H1 (cell line): ENCODE measurements around the gene DHPS. TPM values are rescaled to one million over a fixed set of nuclear protein-coding genes. Genes with fewer than 3 reads are reported as not detected.

ENCODE experiments used
- CTCF ChIA-PET: fragments of 300-600 bp; sonication (Branson Sonifier 250); formaldehyde crosslinking; loops from one replicate; lab custom pipeline; 2021; ENCODE audit not compliant: partially characterized antibody; lab: Charles Lee
- POLR2A ChIA-PET: fragments of 300-600 bp; sonication (Branson Sonifier 250); formaldehyde crosslinking; loops from one replicate; lab custom pipeline; 2021; ENCODE audit warnings: inconsistent platforms; ENCODE audit not compliant: partially characterized antibody; lab: Charles Lee
- DNase-seq, 2 experiments: peaks; one replicate each; pipeline versions ENCODE4 v3.0.0 to v3.0.0-alpha.2; 2010 to 2022; ENCODE audit warnings: low spot score in 2 of 2, low read depth in 1 of 2, mixed read lengths in 1 of 2
- FAIRE-seq: peaks from 2 replicates; lab custom pipeline; 2011; peaks lifted over from hg19 to GRCh38; lab: Jason Lieb, UNC
- H2AFZ ChIP-seq: 2 replicates; pipeline ENCODE4 v1.8.1; 2012; ENCODE audit warnings: low read length, inconsistent platforms
- H2AK5ac ChIP-seq: 2 replicates; pipeline ENCODE4 v1.6.1; 2013; ENCODE audit warnings: low read depth, low read length
- H2BK120ac ChIP-seq: replicated peaks from 2 replicates; pipeline ENCODE3; 2013; ENCODE audit warnings: low read depth, low read length, inconsistent platforms
- H2BK12ac ChIP-seq: 2 replicates; pipeline ENCODE4 v1.6.1; 2013; ENCODE audit warnings: low read depth, low read length
- H2BK15ac ChIP-seq: 2 replicates; pipeline ENCODE4 v1.6.1; 2013; ENCODE audit warnings: low read length
- H2BK20ac ChIP-seq: 2 replicates; pipeline ENCODE4 v1.6.1; 2013; ENCODE audit warnings: low read length
- H2BK5ac ChIP-seq: 2 replicates; pipeline ENCODE4 v1.6.1; 2013; ENCODE audit warnings: low read depth, low read length
- H3K14ac ChIP-seq: 2 replicates; pipeline ENCODE4 v1.6.1; 2013; ENCODE audit warnings: inconsistent platforms; ENCODE audit not compliant: insufficient read length
- H3K18ac ChIP-seq: 2 replicates; pipeline ENCODE4 v1.6.1; 2013; ENCODE audit warnings: low read length; ENCODE audit errors: extremely low read depth
- H3K23ac ChIP-seq: 2 replicates; pipeline ENCODE4 v1.6.1; 2013; ENCODE audit warnings: inconsistent platforms; ENCODE audit not compliant: insufficient read length
- H3K23me2 ChIP-seq: 2 replicates; pipeline ENCODE4 v1.6.1; 2013; ENCODE audit warnings: low read depth, low read length
- H3K27ac ChIP-seq: 2 replicates; pipeline ENCODE4 v1.6.1; 2011; ENCODE audit warnings: low read depth, low read length, inconsistent platforms
- H3K27me3 ChIP-seq, 4 experiments: replicated peaks in 1 of 4; 1 replicate in 1 of 4; 2 replicates in 3 of 4; pipeline versions ENCODE4 v1.6.1 to v1.8.1; 2011 to 2013; ENCODE audit warnings: low read length in 3 of 4, mild to moderate bottlenecking in 3 of 4, inconsistent platforms in 2 of 4, mixed read lengths in 2 of 4, moderate library complexity in 1 of 4; ENCODE audit not compliant: control insufficient read depth in 3 of 4, insufficient read depth in 3 of 4; ENCODE audit errors: extremely low read depth in 1 of 4
- H3K36me3 ChIP-seq, 4 experiments: 2 replicates each; pipeline versions ENCODE4 v1.6.1 to v1.8.1; 2011 to 2013; ENCODE audit warnings: mild to moderate bottlenecking in 4 of 4, low read length in 3 of 4, moderate library complexity in 2 of 4, control low read depth in 1 of 4, inconsistent platforms in 1 of 4; ENCODE audit not compliant: insufficient read depth in 4 of 4, control insufficient read depth in 2 of 4
- H3K4ac ChIP-seq: replicated peaks from 2 replicates; pipeline ENCODE3; 2013; ENCODE audit warnings: low read length, low read depth, mixed read lengths, inconsistent platforms; ENCODE audit not compliant: insufficient read length
- H3K4me1 ChIP-seq, 4 experiments: replicated peaks in 1 of 4; 1 replicate in 1 of 4; 2 replicates in 3 of 4; pipeline versions ENCODE4 v1.6.1 to v1.8.1; 2011 to 2013; ENCODE audit warnings: low read length in 3 of 4, inconsistent platforms in 2 of 4, mixed read lengths in 1 of 4; ENCODE audit not compliant: insufficient read depth in 4 of 4, control insufficient read depth in 3 of 4
- H3K4me2 ChIP-seq, 2 experiments: 2 replicates each; pipeline versions ENCODE4 v1.6.1 to v1.8.1; 2011 to 2013; ENCODE audit warnings: low read depth in 2 of 2, low read length in 2 of 2, control low read depth in 1 of 2, inconsistent platforms in 1 of 2, mild to moderate bottlenecking in 1 of 2; ENCODE audit not compliant: insufficient read depth in 1 of 2
- H3K4me3 ChIP-seq, 4 experiments: fragments of 200-600, 300-600 bp in 1 of 4; sonication (generic), shearing (Covaris generic), sonication (Bioruptor Twin) in 1 of 4; 2 replicates each; pipeline versions ENCODE4 v1.5.1 to v1.8.1; 2011 to 2016; ENCODE audit warnings: low read length in 4 of 4, low read depth in 3 of 4, control low read depth in 2 of 4, inconsistent platforms in 2 of 4, mild to moderate bottlenecking in 2 of 4, mixed read lengths in 1 of 4, moderate library complexity in 1 of 4; ENCODE audit not compliant: insufficient read depth in 2 of 4; ENCODE audit errors: extremely low read depth in 1 of 4
- H3K56ac ChIP-seq: replicated peaks from 2 replicates; pipeline ENCODE3; 2013; ENCODE audit warnings: low read depth, mild to moderate bottlenecking, mixed read lengths, low read length, inconsistent platforms; ENCODE audit not compliant: insufficient read length
- H3K79me1 ChIP-seq: 2 replicates; pipeline ENCODE4 v1.6.1; 2013; ENCODE audit warnings: low read depth, low read length, control low read depth
- H3K79me2 ChIP-seq, 2 experiments: 2 replicates each; pipeline versions ENCODE4 v1.6.1 to v1.8.1; 2012 to 2013; ENCODE audit warnings: low read length in 2 of 2, mild to moderate bottlenecking in 2 of 2, inconsistent platforms in 1 of 2; ENCODE audit not compliant: insufficient read depth in 2 of 2, control insufficient read depth in 1 of 2
- H3K9ac ChIP-seq, 4 experiments: replicated peaks in 1 of 4; 1 replicate in 1 of 4; 2 replicates in 3 of 4; pipeline versions ENCODE4 v1.6.1 to v1.8.1; 2011 to 2013; ENCODE audit warnings: low read depth in 3 of 4, low read length in 3 of 4, control low read depth in 2 of 4, mild to moderate bottlenecking in 2 of 4, moderate library complexity in 2 of 4, inconsistent platforms in 1 of 4; ENCODE audit errors: extremely low read depth in 1 of 4
- H3K9me3 ChIP-seq, 2 experiments: 2 replicates each; pipeline versions ENCODE4 v1.6.1 to v1.8.1; 2012 to 2013; ENCODE audit warnings: mild to moderate bottlenecking in 2 of 2, moderate library complexity in 2 of 2, control low read depth in 1 of 2, inconsistent platforms in 1 of 2, low read depth in 1 of 2, low read length in 1 of 2, mixed read lengths in 1 of 2; ENCODE audit not compliant: insufficient read depth in 2 of 2
- H4K20me1 ChIP-seq, 2 experiments: replicated peaks in 1 of 2; 2 replicates each; pipeline versions ENCODE3 to v1.8.1; 2011 to 2013; ENCODE audit warnings: inconsistent platforms in 2 of 2, low read length in 2 of 2, mild to moderate bottlenecking in 1 of 2; ENCODE audit not compliant: insufficient read depth in 2 of 2, control insufficient read depth in 1 of 2
- H4K5ac ChIP-seq: 2 replicates; pipeline ENCODE4 v1.6.1; 2013; ENCODE audit warnings: low read length, low read depth, mixed read lengths, inconsistent platforms; ENCODE audit not compliant: insufficient read length
- H4K8ac ChIP-seq: 2 replicates; pipeline ENCODE4 v1.8.0; 2013; ENCODE audit warnings: mild to moderate bottlenecking, moderate library complexity, low read length, inconsistent platforms; ENCODE audit not compliant: insufficient read depth; ENCODE audit errors: extremely low read depth
- H4K91ac ChIP-seq: replicated peaks from 2 replicates; pipeline ENCODE3; 2013; ENCODE audit warnings: low read length, mixed read lengths, inconsistent platforms; ENCODE audit not compliant: insufficient read length
- SP1 ChIP-seq: IDR thresholded peaks from 2 replicates; pipeline ENCODE4 v1.6.1; 2011; ENCODE audit warnings: low read depth, low read length
- USF2 ChIP-seq: IDR thresholded peaks from 2 replicates; pipeline ENCODE4 v1.6.1; 2011; ENCODE audit warnings: low read length, improper control_type of control experiment
- WGBS, 2 experiments: shearing (Covaris generic) in 1 of 2; methylation state at CpG; one replicate each; pipeline versions ENCODE4 v1.1.6 to v1.1.7; 2013 to 2015; ENCODE audit warnings: low lambda C conversion rate in 2 of 2, mixed read lengths in 2 of 2, inconsistent platforms in 1 of 2, low coverage in 1 of 2, missing lambda C conversion rate in 1 of 2; ENCODE audit not compliant: insufficient replicate concordance in 2 of 2, insufficient coverage in 1 of 2, insufficient read length in 1 of 2; ENCODE audit errors: extremely low coverage in 1 of 2, missing lambda C conversion rate in 1 of 2; 5-methylcytosine and 5-hydroxymethylcytosine counted together
- polyA plus RNA-seq, 7 experiments: library from polyadenylated mRNA; depleted of rRNA in 3 of 7; stranded (reverse) in 5 of 7; unstranded in 2 of 7; fragments of >200 nt in 5 of 7; fragments of 200-250 nt in 2 of 7; gene quantifications; 1 replicate in 5 of 7; 2 replicates in 1 of 7; 4 replicates in 1 of 7; pipeline versions ENCODE4 v1.2.1 to v1.2.3, GENCODE V29; 2011 to 2013; ENCODE audit warnings: missing spikeins in 2 of 7, mixed read lengths in 2 of 7
- total RNA-seq: library from RNA; stranded (reverse); fragmentation: NEBNext Ultra II Directional; extraction: Animal tissue kit (Norgen Biotek cat#: 25700); gene quantifications from 2 replicates; pipeline ENCODE4 v1.2.1, GENCODE V29; 2021

Gene DHPS
- total and polyA plus RNA-seq, 2 of the 8 experiments (the other 6 are each of a cell fraction or from before 2014, with no cell fraction given), result 86.6 to 99.6 TPM

- H2BK5ac ChIP-seq, result no peak overlapping the region
- H3K4me2 ChIP-seq, result peak overlapping the region; percentile 86 to 95
- no peak overlapping the region for H2BK15ac ChIP-seq
- peaks cover 24% of the 10 kb centered on the region for H3K23me2 ChIP-seq
- no peaks in the 10 kb centered on the region; a peak in 1 of 7 replicates for H3K27me3 ChIP-seq
- no peak overlapping the region for H2BK20ac ChIP-seq
- no peak overlapping the region for H2AFZ ChIP-seq
- no peak overlapping the region for H3K14ac ChIP-seq
- peak overlapping the region; percentile 74; the same call in 1 of the 2 replicates for H4K8ac ChIP-seq
- H3K9me3 ChIP-seq, result no peaks in the 10 kb centered on the region
- no peak overlapping the region for H4K91ac ChIP-seq
- TF ChIP-seq USF2 (no peak), SP1 (0 out of 2 replicates have a peak, but pooled peaks have one; percentile 19)
- TF ChIP-seq, all 59 proteins: peak for 1
- CTCF ChIA-PET, result interaction anchor here (1.2 kb wide), 1 partner anchor 12 kb away, joined by 5 read pairs; no protein-coding TSS in a partner anchor
- H3K36me3 ChIP-seq, result peaks cover under 1 to 7% (median 6%) of the 10 kb centered on the region in 4 experiments; a peak in 5 of 8 replicates
- H4K5ac ChIP-seq, result no peak overlapping the region
- H2BK120ac ChIP-seq, result no peak overlapping the region
- H3K4ac ChIP-seq, result no peak overlapping the region
- DNase-seq, result no peak
- no peak overlapping the region for H2BK12ac ChIP-seq
- no peak overlapping the region for H3K56ac ChIP-seq
- H3K23ac ChIP-seq, result no peak overlapping the region
- H3K9ac ChIP-seq, result peak overlapping the region in 2 of 4 experiments; percentile 89 to 94; a peak in 3 of 7 replicates
- peaks cover 4% of the 10 kb centered on the region; the same call in 1 of the 2 replicates for H3K79me1 ChIP-seq
- FAIRE-seq, result no peak
- H3K4me1 ChIP-seq, result peaks cover 3 to 22% (median 7%) of the 10 kb centered on the region in 4 experiments
- H3K18ac ChIP-seq, result no peak overlapping the region
- 82% methylated on average over 8 of the region's 8 CpGs; no CpG with 5 or more reads in 1 of the 2 experiments for WGBS, 2 experiments
- peaks cover 3 to 16% of the 10 kb centered on the region in 2 experiments for H4K20me1 ChIP-seq
- H3K4me3 ChIP-seq, result peak overlapping the region; percentile 78 to 95 (median 85)
- H3K79me2 ChIP-seq, result peaks cover 0 to 22% of the 10 kb centered on the region in 2 experiments; a peak in 1 of 4 replicates
- no peak overlapping the region; the same call in 1 of the 2 replicates for H2AK5ac ChIP-seq
- no peak overlapping the region for H3K27ac ChIP-seq
- POLR2A ChIA-PET, result interaction anchor here (1.0 to 5.3 kb wide), 11 partner anchors 9 to 184 kb away, joined by 3 to 23 read pairs (median 6); partner anchors contain the start of genes DHPS, TNPO2, TRIR and ZNF490
Observed at GRCh38 chr19:12668346-12668745, 13.3 kb downstream of the DHPS start.
